Right kidney (tissue), 1 donor: ENCODE results near the gene CGB2.
"Not testable (repeated sequence)": the region's sequence is repeated elsewhere in the genome, so short reads cannot be mapped to it uniquely, and the experiment has no call there.

Experiments used
- DNase-seq: peaks from one replicate; pipeline ENCODE4 v3.0.0-alpha.2; 2016

CGB2 gene

GRCh38 chr19:49070416-49070815 lies 38.7 kb downstream of the CGB2 start:
- DNase-seq, result no peak

DNA sequence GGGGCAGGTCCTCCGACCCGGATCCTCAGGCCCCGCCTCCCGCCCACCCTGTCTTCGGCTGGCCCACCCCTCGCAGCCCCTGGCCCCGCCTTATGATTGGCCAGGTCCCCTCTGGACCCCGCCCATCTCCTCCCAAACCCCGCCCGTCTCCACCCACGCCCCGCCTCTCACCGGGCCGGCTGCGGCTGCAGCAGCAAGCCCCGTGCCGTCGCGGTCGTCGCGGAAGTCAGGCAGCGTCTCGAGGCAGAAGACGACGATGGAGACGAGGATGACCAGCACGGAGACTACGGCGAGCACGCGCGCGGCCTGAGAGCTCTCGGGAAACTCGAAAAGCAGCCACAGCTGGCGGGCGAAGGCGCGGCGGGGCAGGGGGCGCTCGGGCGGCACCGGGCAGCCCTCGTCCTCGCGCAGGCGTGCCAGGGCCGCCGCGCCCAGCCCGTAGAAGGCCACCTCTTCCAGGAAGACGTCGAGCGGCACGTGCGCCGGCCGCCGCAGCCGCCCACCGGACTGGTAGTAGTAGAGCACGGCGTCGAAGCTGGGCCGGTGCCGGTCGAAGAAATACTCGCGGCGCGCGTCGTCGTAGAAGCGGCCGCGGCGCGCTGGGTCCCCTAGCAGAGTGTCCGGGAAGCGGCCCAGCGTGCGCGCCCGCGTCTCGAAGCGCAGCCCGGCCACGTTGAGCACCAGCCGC lies 40.3 kb downstream of the CGB2 start:
- DNase-seq, result peak; percentile 70

GRCh38 chr19:49073514-49074378 lies 42.1 kb downstream of the CGB2 start:
- no peak for DNase-seq

DNA sequence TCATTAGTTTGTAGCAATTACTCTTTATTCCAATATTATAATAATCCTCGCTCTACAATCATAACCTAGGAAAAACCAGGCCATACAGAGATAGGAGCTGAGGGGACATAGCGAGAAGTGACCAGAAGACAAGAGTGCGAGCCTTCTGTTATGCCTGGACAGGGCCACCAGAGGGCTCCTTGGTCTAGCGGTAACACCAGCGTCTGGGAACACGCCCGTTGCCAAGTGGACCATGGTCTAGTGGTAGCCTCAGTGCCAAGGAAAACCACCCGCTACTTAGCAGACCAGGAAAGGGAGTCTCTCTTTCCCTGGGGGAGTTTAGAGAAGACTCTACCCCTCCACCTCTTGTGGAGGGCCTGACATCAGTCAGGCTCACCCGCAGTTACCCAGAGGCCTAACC lies 43.2 kb downstream of the CGB2 start:
- not testable (repeated sequence) for DNase-seq

DNA sequence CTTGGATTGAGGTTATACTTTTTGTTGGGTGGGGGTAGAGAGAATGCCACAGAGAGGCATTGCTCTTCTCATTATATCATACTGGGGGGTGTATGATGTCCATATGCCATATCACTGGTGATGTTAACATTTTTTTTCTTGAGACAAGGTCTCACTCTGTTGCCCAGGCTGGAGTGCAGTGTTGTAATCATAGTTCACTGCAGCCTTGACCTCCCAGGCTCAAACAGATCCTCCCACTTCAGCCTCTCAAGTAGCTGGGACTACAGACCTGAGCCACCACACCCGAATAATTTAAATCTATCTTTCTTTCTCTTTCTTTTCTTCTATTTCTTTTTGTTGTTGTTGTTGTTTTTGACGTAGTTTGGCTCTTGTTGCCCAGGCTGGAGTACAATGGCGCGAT lies 48.7 kb downstream of the CGB2 start:
- no peak for DNase-seq

DNA sequence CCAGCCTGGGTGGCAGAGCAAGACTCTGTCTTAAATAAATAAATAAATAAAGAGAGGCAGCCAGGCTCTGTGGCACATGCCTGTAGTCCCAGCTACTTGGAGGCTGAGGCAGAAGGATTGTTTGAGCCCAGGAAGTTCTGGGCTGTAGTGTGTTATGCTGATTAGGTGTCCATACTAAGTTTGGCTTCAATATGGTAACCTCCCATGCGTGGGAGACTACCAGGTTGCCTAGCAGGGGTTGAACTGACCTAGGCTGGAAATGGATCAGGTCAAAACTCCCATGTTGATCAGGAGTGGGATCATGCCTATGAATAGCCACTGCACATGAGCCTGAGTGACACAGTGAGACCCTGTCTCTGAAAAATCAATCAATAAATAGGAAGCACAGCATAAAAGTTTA lies 49.6 kb downstream of the CGB2 start:
- no peak for DNase-seq
